Thyroid gland (tissue), 4 donors: ENCODE measurements around the gene MXI1.

Source experiments
- POLR2A ChIP-seq, 2 donors: fragments of 450-650 bp; IDR thresholded peaks; one replicate each; pipeline ENCODE4 v1.6.1; 2017; ENCODE audit warnings: antibody characterized with exemption in 2 of 2, mild to moderate bottlenecking in 2 of 2, moderate library complexity in 1 of 2
- TF ChIP-seq, protein P1 (sequence below), 6 experiments: fragments of 200-600 bp in 3 of 6; fragments of 450-650 bp in 3 of 6; sonication (generic) in 3 of 6; IDR thresholded peaks; one replicate each; pipeline ENCODE4 v1.5.1; 2016 to 2019; ENCODE audit warnings: antibody characterized with exemption in 6 of 6, mild to moderate bottlenecking in 2 of 6, inconsistent platforms in 1 of 6, moderate library complexity in 1 of 6

DNA sequence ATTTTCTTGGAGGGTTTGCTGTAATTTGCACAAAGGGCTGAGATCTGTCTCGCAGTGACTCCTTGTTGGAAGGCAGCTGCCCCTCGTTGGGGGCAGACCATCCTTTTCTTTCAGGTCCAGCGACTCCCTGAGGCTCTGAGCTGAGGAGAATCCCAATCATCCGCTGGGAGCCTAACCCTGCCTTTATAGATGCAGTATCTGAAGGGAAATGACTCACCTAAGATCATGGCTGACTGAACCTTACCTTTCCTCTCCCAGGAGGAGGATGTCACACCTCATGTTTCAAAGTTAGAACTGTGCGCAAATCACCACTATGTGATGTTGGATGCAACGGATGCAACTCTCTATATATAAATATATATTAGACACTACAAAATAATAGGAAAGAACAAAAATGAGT is 36.4 kb upstream of the MXI1 start:
- TF ChIP-seq, protein P1, sequence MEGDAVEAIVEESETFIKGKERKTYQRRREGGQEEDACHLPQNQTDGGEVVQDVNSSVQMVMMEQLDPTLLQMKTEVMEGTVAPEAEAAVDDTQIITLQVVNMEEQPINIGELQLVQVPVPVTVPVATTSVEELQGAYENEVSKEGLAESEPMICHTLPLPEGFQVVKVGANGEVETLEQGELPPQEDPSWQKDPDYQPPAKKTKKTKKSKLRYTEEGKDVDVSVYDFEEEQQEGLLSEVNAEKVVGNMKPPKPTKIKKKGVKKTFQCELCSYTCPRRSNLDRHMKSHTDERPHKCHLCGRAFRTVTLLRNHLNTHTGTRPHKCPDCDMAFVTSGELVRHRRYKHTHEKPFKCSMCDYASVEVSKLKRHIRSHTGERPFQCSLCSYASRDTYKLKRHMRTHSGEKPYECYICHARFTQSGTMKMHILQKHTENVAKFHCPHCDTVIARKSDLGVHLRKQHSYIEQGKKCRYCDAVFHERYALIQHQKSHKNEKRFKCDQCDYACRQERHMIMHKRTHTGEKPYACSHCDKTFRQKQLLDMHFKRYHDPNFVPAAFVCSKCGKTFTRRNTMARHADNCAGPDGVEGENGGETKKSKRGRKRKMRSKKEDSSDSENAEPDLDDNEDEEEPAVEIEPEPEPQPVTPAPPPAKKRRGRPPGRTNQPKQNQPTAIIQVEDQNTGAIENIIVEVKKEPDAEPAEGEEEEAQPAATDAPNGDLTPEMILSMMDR (IDR thresholded peaks at IDR 0.05), result no peak
- no peak for TF ChIP-seq POLR2A (IDR thresholded peaks at IDR 0.05)
